ENCODE measurements around the gene SF3B2.

SF3B2 gene

GRCh38 chr11:66046901-66047300 lies 5.3 kb upstream of the SF3B2 start:
- TF ChIP-seq POLR2AphosphoS5 (IDR thresholded peaks at IDR 0.05; ENCODE audit: low read depth, low read length) (no peak), SIN3A (IDR thresholded peaks at IDR 0.05; ENCODE audit: borderline replicate concordance, insufficient read depth, low read length) (no peak), TAF1 (IDR thresholded peaks at IDR 0.05; ENCODE audit: borderline replicate concordance, insufficient read depth, low read length) (no peak), REST (IDR thresholded peaks at IDR 0.05; ENCODE audit: insufficient read depth in 1 of 2, low read depth in 2 of 2, low read length in 2 of 2) (no peak), FOXP2 (optimal IDR thresholded peaks at IDR 0.05; ENCODE audit: borderline replicate concordance, extremely low read depth, extremely low read length, insufficient read depth) (no peak)

- TF ChIP-seq REST (IDR thresholded peaks at IDR 0.05; ENCODE audit: insufficient read depth in 1 of 2, low read depth in 2 of 2, low read length in 2 of 2) (no peak), SIN3A (IDR thresholded peaks at IDR 0.05; ENCODE audit: borderline replicate concordance, insufficient read depth, low read length) (no peak), FOXP2 (optimal IDR thresholded peaks at IDR 0.05; ENCODE audit: borderline replicate concordance, extremely low read depth, extremely low read length, insufficient read depth) (no peak), TAF1 (IDR thresholded peaks at IDR 0.05; ENCODE audit: borderline replicate concordance, insufficient read depth, low read length) (no peak), POLR2AphosphoS5 (IDR thresholded peaks at IDR 0.05; ENCODE audit: low read depth, low read length) (no peak)
These were observed 4.4 kb upstream of the SF3B2 start for GRCh38 chr11:66047541-66048365.

GRCh38 chr11:66048547-66049323 lies 3.4 kb upstream of the SF3B2 start, which contains the start of gene GAL3ST3:
TSS of gene GAL3ST3 (minus strand) at chr11:66049161. CDS start at chr11:66045415, 3,746 bp downstream.
- TF ChIP-seq REST (IDR thresholded peaks at IDR 0.05; ENCODE audit: insufficient read depth in 1 of 2, low read depth in 2 of 2, low read length in 2 of 2) (no peak), TAF1 (IDR thresholded peaks at IDR 0.05; ENCODE audit: borderline replicate concordance, insufficient read depth, low read length) (no peak), SIN3A (IDR thresholded peaks at IDR 0.05; ENCODE audit: borderline replicate concordance, insufficient read depth, low read length) (no peak), POLR2AphosphoS5 (IDR thresholded peaks at IDR 0.05; ENCODE audit: low read depth, low read length) (no peak), FOXP2 (optimal IDR thresholded peaks at IDR 0.05; ENCODE audit: borderline replicate concordance, extremely low read depth, extremely low read length, insufficient read depth) (no peak)

- no peak for TF ChIP-seq POLR2AphosphoS5 (IDR thresholded peaks at IDR 0.05; ENCODE audit: low read depth, low read length)
- no peak for TF ChIP-seq REST (IDR thresholded peaks at IDR 0.05; ENCODE audit: insufficient read depth in 1 of 2, low read depth in 2 of 2, low read length in 2 of 2)
These were observed 1.5 kb upstream of the SF3B2 start for GRCh38 chr11:66050581-66051231.

Data from PFSK-1 (cell line).